Peyer's patch (tissue), 4 donors: ENCODE data around the gene SLC7A6.

Source experiments
- POLR2A ChIP-seq, 2 donors: fragments of 450-650 bp; IDR thresholded peaks; one replicate each; pipeline ENCODE4 v1.5.1; 2017; ENCODE audit warnings: antibody characterized with exemption in 2 of 2, mild to moderate bottlenecking in 2 of 2, moderate library complexity in 2 of 2
- TF ChIP-seq, protein P1 (sequence below), 6 experiments: fragments of 450-650 bp in 4 of 6; fragments of 200-600 bp in 2 of 6; sonication (generic) in 1 of 6; IDR thresholded peaks; one replicate each; pipeline ENCODE4 v1.5.1; 2017 to 2019; ENCODE audit warnings: antibody characterized with exemption in 6 of 6, mild to moderate bottlenecking in 3 of 6, moderate library complexity in 1 of 6

- no peak for TF ChIP-seq POLR2A (IDR thresholded peaks at IDR 0.05)
- TF ChIP-seq, protein P1, sequence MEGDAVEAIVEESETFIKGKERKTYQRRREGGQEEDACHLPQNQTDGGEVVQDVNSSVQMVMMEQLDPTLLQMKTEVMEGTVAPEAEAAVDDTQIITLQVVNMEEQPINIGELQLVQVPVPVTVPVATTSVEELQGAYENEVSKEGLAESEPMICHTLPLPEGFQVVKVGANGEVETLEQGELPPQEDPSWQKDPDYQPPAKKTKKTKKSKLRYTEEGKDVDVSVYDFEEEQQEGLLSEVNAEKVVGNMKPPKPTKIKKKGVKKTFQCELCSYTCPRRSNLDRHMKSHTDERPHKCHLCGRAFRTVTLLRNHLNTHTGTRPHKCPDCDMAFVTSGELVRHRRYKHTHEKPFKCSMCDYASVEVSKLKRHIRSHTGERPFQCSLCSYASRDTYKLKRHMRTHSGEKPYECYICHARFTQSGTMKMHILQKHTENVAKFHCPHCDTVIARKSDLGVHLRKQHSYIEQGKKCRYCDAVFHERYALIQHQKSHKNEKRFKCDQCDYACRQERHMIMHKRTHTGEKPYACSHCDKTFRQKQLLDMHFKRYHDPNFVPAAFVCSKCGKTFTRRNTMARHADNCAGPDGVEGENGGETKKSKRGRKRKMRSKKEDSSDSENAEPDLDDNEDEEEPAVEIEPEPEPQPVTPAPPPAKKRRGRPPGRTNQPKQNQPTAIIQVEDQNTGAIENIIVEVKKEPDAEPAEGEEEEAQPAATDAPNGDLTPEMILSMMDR (IDR thresholded peaks at IDR 0.05): no peak
Measured at GRCh38 chr16:68348639-68349445, 84.5 kb downstream of the SLC7A6 start.
